HepG2 (cell line): ENCODE measurements around the gene XRCC3. TPM values are rescaled to one million over a fixed set of nuclear protein-coding genes. Genes with fewer than 3 reads are reported as not detected.
A peak's percentile ranks its signal among the peaks of the same experiment; 100 is the strongest.

Experiments
- ATAC-seq: fragments of 200-7000 bp; cut with Tn5 transposase; 3 replicates; pipeline ENCODE4 v1.9.1; 2020; ENCODE audit warnings: mild to moderate bottlenecking, moderate library complexity
- BruUV-seq: library from RNA; stranded (reverse); fragments of 400-500 nt; replicated peaks from 2 replicates; lab custom pipeline; 2021; lab: Mats Ljungman, UMichigan
- CTCF ChIA-PET: fragments of 300-600 bp; formaldehyde crosslinking; extraction: SDS; loops from one replicate; lab custom pipeline; 2021; ENCODE audit warnings: low total read pairs, inconsistent platforms, low intra/inter-chr PET ratio; lab: Yijun Ruan, JAX
- POLR2A ChIA-PET: fragments of 350-600 bp; sonication (Branson Sonifier 250); formaldehyde crosslinking; loops from one replicate; lab custom pipeline; 2020; ENCODE audit warnings: antibody characterized with exemption, inconsistent platforms; lab: Yijun Ruan, JAX
- DNase-seq: peaks from one replicate; pipeline ENCODE4 v3.0.0-alpha.2; 2015; ENCODE audit warnings: low spot score
- FAIRE-seq: peaks from 3 replicates; lab custom pipeline; 2011; peaks lifted over from hg19 to GRCh38; lab: Jason Lieb, UNC
- H2AFZ ChIP-seq: one replicate; pipeline ENCODE4 v1.6.1; 2011; ENCODE audit warnings: low read length, inconsistent platforms
- H3K27ac ChIP-seq: fragments of 300-600 bp; 3 replicates; pipeline ENCODE4 v1.8.0; 2011; ENCODE audit warnings: mixed run types, mild to moderate bottlenecking, mixed read lengths, low read length, inconsistent platforms; ENCODE audit not compliant: insufficient read depth; ENCODE audit errors: extremely low read length
- H3K27me3 ChIP-seq, 2 experiments: fragments of 200-600 bp in 1 of 2; 2 replicates in 1 of 2; 3 replicates in 1 of 2; pipeline versions ENCODE4 v1.6.0 to v1.8.0; 2011; ENCODE audit warnings: low read length in 2 of 2, mild to moderate bottlenecking in 2 of 2, moderate library complexity in 2 of 2, inconsistent platforms in 1 of 2; ENCODE audit not compliant: insufficient read depth in 2 of 2, control insufficient read depth in 1 of 2
- H3K36me3 ChIP-seq, 2 experiments: fragments of 200-600 bp in 1 of 2; replicated peaks in 1 of 2; 2 replicates in 1 of 2; 3 replicates in 1 of 2; pipeline versions ENCODE4 v1.5.1 to v1.8.0; 2011; ENCODE audit warnings: low read length in 2 of 2, inconsistent platforms in 1 of 2; ENCODE audit not compliant: insufficient read depth in 2 of 2, control insufficient read depth in 1 of 2
- H3K4me1 ChIP-seq: 2 replicates; pipeline ENCODE4 v1.5.1; 2012; ENCODE audit warnings: low read length, inconsistent platforms; ENCODE audit not compliant: insufficient read depth
- H3K4me2 ChIP-seq: 2 replicates; pipeline ENCODE4 v1.6.0; 2011; ENCODE audit warnings: low read depth, low read length, inconsistent platforms
- H3K4me3 ChIP-seq, 3 experiments: fragments of 200-600 bp in 1 of 3; sonication (generic), shearing (Covaris generic) in 1 of 3; replicated peaks in 1 of 3; 2 replicates each; pipeline ENCODE4 v1.5.1; 2011 to 2016; ENCODE audit warnings: low read length in 3 of 3, inconsistent platforms in 2 of 3, low read depth in 2 of 3, mild to moderate bottlenecking in 2 of 3, control low read depth in 1 of 3, mixed read lengths in 1 of 3; ENCODE audit not compliant: insufficient read depth in 1 of 3
- H3K79me2 ChIP-seq: one replicate; pipeline ENCODE4 v1.6.1; 2011; ENCODE audit warnings: low read length, inconsistent platforms; ENCODE audit not compliant: insufficient read depth
- H3K9ac ChIP-seq: 2 replicates; pipeline ENCODE4 v1.6.0; 2011; ENCODE audit warnings: mild to moderate bottlenecking, low read depth, low read length, inconsistent platforms; ENCODE audit not compliant: insufficient read depth
- H3K9me3 ChIP-seq: 2 replicates; pipeline ENCODE4 v1.5.1; 2012; ENCODE audit warnings: mild to moderate bottlenecking, low read length
- H4K20me1 ChIP-seq: 2 replicates; pipeline ENCODE4 v1.6.0; 2011; ENCODE audit warnings: inconsistent platforms, mild to moderate bottlenecking, low read length, moderate library complexity; ENCODE audit not compliant: insufficient read depth
- ARHGAP35 ChIP-seq: sonication (generic); formaldehyde crosslinking; IDR thresholded peaks from 2 replicates; pipeline ENCODE4 v1.9.0; 2022; ENCODE audit warnings: mild to moderate bottlenecking, inconsistent platforms, moderate library complexity, missing genetic modification reagents, borderline replicate concordance
- CEBPG ChIP-seq: IDR thresholded peaks from 2 replicates; pipeline ENCODE4 v1.6.1; 2016
- FOXJ3 ChIP-seq: sonication (generic); formaldehyde crosslinking; IDR thresholded peaks from 2 replicates; pipeline ENCODE4 v1.4.0; 2020; ENCODE audit warnings: missing genetic modification reagents, mild to moderate bottlenecking, borderline replicate concordance
- JUN ChIP-seq: sonication (generic); formaldehyde crosslinking; IDR thresholded peaks from 2 replicates; pipeline ENCODE4 v1.4.0; 2020; ENCODE audit warnings: mild to moderate bottlenecking, missing genetic modification reagents
- MXD3 ChIP-seq: IDR thresholded peaks from 2 replicates; pipeline ENCODE4 v1.6.1; 2016; ENCODE audit warnings: mild to moderate bottlenecking, missing biosample characterization, missing genetic modification reagents
- NFKBIZ ChIP-seq: IDR thresholded peaks from 2 replicates; pipeline ENCODE4 v1.6.1; 2018; ENCODE audit warnings: missing genetic modification reagents, missing compliant biosample characterization
- NR2F1 ChIP-seq, 2 experiments: fragments of 450-650 bp in 1 of 2; formaldehyde crosslinking in 1 of 2; IDR thresholded peaks; 2 replicates each; pipeline versions ENCODE4 v1.5.0 to v1.6.1; 2016 to 2020; ENCODE audit warnings: mild to moderate bottlenecking in 1 of 2, missing compliant biosample characterization in 1 of 2, missing genetic modification reagents in 1 of 2, moderate library complexity in 1 of 2
- RARA ChIP-seq: IDR thresholded peaks from 2 replicates; pipeline ENCODE4 v1.6.1; 2016; ENCODE audit warnings: missing genetic modification reagents, missing compliant biosample characterization
- SNAPC5 ChIP-seq: sonication (generic); formaldehyde crosslinking; IDR thresholded peaks from 2 replicates; pipeline ENCODE4 v1.8.1; 2023; ENCODE audit warnings: mild to moderate bottlenecking, missing genetic modification reagents, borderline replicate concordance
- SRSF9 ChIP-seq: fragments of 200-400 bp; formaldehyde crosslinking; IDR thresholded peaks from 2 replicates; pipeline ENCODE4 v1.6.1; 2018; ENCODE audit warnings: borderline replicate concordance, mild to moderate bottlenecking, low read depth, low read length; ENCODE audit not compliant: insufficient read depth, poor library complexity, severe bottlenecking
- ZFP82 ChIP-seq: sonication (generic); formaldehyde crosslinking; IDR thresholded peaks from 2 replicates; pipeline ENCODE4 v1.5.1; 2020; ENCODE audit warnings: mild to moderate bottlenecking, missing genetic modification reagents, borderline replicate concordance
- ZNF280D ChIP-seq: sonication (generic); formaldehyde crosslinking; IDR thresholded peaks from 2 replicates; pipeline ENCODE4 v1.5.1; 2020; ENCODE audit warnings: mild to moderate bottlenecking, missing genetic modification reagents
- ZNF329 ChIP-seq: sonication (generic); formaldehyde crosslinking; IDR thresholded peaks from 2 replicates; pipeline ENCODE4 v1.9.0; 2021; ENCODE audit warnings: low read depth, mild to moderate bottlenecking, missing genetic modification reagents
- ZNF367 ChIP-seq: sonication (generic); formaldehyde crosslinking; IDR thresholded peaks from 2 replicates; pipeline ENCODE4 v1.4.0; 2020; ENCODE audit warnings: missing genetic modification reagents, borderline replicate concordance
- ZNF501 ChIP-seq: sonication (generic); formaldehyde crosslinking; IDR thresholded peaks from 2 replicates; pipeline ENCODE4 v1.5.1; 2020; ENCODE audit warnings: mild to moderate bottlenecking, moderate library complexity, missing genetic modification reagents
- ZNF674 ChIP-seq: sonication (generic); formaldehyde crosslinking; IDR thresholded peaks from 2 replicates; pipeline ENCODE4 v1.5.0; 2020; ENCODE audit warnings: low read depth, mild to moderate bottlenecking, missing genetic modification reagents
- ZNF703 ChIP-seq: sonication (generic); formaldehyde crosslinking; IDR thresholded peaks from 2 replicates; pipeline ENCODE4 v1.5.1; 2020; ENCODE audit warnings: missing genetic modification reagents, mild to moderate bottlenecking, moderate library complexity, borderline replicate concordance
- ZNF776 ChIP-seq: sonication (generic); formaldehyde crosslinking; IDR thresholded peaks from 2 replicates; pipeline ENCODE4 v1.4.0; 2020; ENCODE audit warnings: mild to moderate bottlenecking, missing genetic modification reagents
- ZSCAN25 ChIP-seq: sonication (generic); formaldehyde crosslinking; IDR thresholded peaks from 2 replicates; pipeline ENCODE4 v1.8.0; 2022; ENCODE audit warnings: mild to moderate bottlenecking, missing genetic modification reagents
- WGBS: methylation state at CpG from one replicate; pipeline ENCODE4 v1.1.6; 2017; ENCODE audit warnings: low lambda C conversion rate; 5-methylcytosine and 5-hydroxymethylcytosine counted together
- in situ Hi-C: cut with HindIII; loops from 2 replicates; pipeline ENCODE4 v1.10.0; 2017; ENCODE audit warnings: low pct_unique_long_range_greater_than_20kb; ENCODE audit not compliant: extremely low pct_ligation_motif_present
- intact Hi-C: fragments of 100-400 bp; cut with micrococcal nuclease; formaldehyde crosslinking; loops from one replicate; pipeline ENCODE4 v1.10.0; 2022; ENCODE audit not compliant: unreplicated experiment
- polyA plus RNA-seq, 8 experiments: library from polyadenylated mRNA; depleted of rRNA in 3 of 8; stranded (reverse) in 7 of 8; unstranded in 1 of 8; fragments of >200 nt; fragmentation: Illumina TruSeq in 4 of 8; extraction: Trizol in 4 of 8; gene quantifications; 2 replicates each; pipeline versions ENCODE4 v1.2.1 to v1.2.3, GENCODE V29; 2011 to 2016; ENCODE audit warnings: low read depth in 4 of 8, missing spikeins in 1 of 8, mixed read lengths in 1 of 8; ENCODE audit not compliant: insufficient read depth in 1 of 8
- total RNA-seq, 5 experiments: library from RNA; depleted of rRNA; stranded (reverse); fragments of >200 nt; fragmentation: Illumina TruSeq; extraction: Trizol; gene quantifications; 2 replicates each; pipeline ENCODE4 v1.2.3, GENCODE V29; 2016; ENCODE audit warnings: low read depth in 1 of 5

Gene XRCC3
- total and polyA plus RNA-seq, 2 of the 13 experiments (the other 11 are each of a cell fraction or from before 2014, with no cell fraction given), result 5.4 to 25.8 TPM

- POLR2A ChIA-PET, result no interaction called here
Observed at GRCh38 chr14:103667671-103668070, 47.6 kb downstream of the XRCC3 start.

GRCh38 chr14:103663506-103663905, 51.7 kb downstream of the XRCC3 start:
- no peak overlapping the region for H2AFZ ChIP-seq
- H3K27ac ChIP-seq, result no peak overlapping the region
- FAIRE-seq, result no peak
- TF ChIP-seq NR2F1 (CRISPR knock-in tag; IDR thresholded peaks at IDR 0.05) (no peak), NFKBIZ (CRISPR knock-in tag) (no peak), SRSF9 (no peak), ZNF703 (CRISPR knock-in tag) (no peak), ZSCAN25 (CRISPR knock-in tag) (no peak), MXD3 (no peak), ZNF674 (CRISPR knock-in tag) (no peak), ZNF329 (CRISPR knock-in tag) (no peak), CEBPG (CRISPR knock-in tag) (no peak), ZNF280D (CRISPR knock-in tag) (no peak), SNAPC5 (CRISPR knock-in tag) (no peak), ARHGAP35 (CRISPR knock-in tag) (no peak)

More at GRCh38 chr14:103667671-103668070, 47.6 kb downstream of the XRCC3 start:
- Histone ChIP-seq H3K4me3 (no peak overlapping the region), H3K4me1 (no peaks in the 10 kb centered on the region), H3K27me3 (no peaks in the 10 kb centered on the region), H2AFZ (no peak overlapping the region), H3K27ac (no peak overlapping the region), H4K20me1 (no peaks in the 10 kb centered on the region; the same call in 1 of the 2 replicates), H3K79me2 (no peaks in the 10 kb centered on the region), H3K9me3 (no peaks in the 10 kb centered on the region), H3K36me3 (peaks cover 26 to 57% of the 10 kb centered on the region in 2 experiments; a peak in 4 of 5 replicates), H3K9ac (no peak overlapping the region), H3K4me2 (no peak overlapping the region)
- no peak for ATAC-seq
- CTCF ChIA-PET, result no interaction called here
- no peak for FAIRE-seq
- intact Hi-C loops, result no loop called here
- DNase-seq, result no peak
- 97% methylated on average over 4 of the region's 4 CpGs for WGBS
- no TSS peak for BruUV-seq
- in situ Hi-C loops, result no loop called here
- no peak for TF ChIP-seq ZNF367 (CRISPR knock-in tag)
- TF ChIP-seq ZNF501 (CRISPR knock-in tag), result no peak
- no peak for TF ChIP-seq ZNF776 (CRISPR knock-in tag)
- TF ChIP-seq RARA (CRISPR knock-in tag), result no peak
- no peak for TF ChIP-seq ZFP82 (CRISPR knock-in tag)
- TF ChIP-seq FOXJ3, result no peak
- no peak for TF ChIP-seq JUN
- no peak for TF ChIP-seq ZSCAN25 (CRISPR knock-in tag)

More at GRCh38 chr14:103663506-103663905, 51.7 kb downstream of the XRCC3 start:
- H3K4me3 ChIP-seq, result no peak overlapping the region
- no peak overlapping the region for H3K9ac ChIP-seq
- POLR2A ChIA-PET, result no interaction called here
- DNase-seq (no peak), ATAC-seq (no peak)
- no peaks in the 10 kb centered on the region for H3K4me1 ChIP-seq
- peaks cover 30 to 48% of the 10 kb centered on the region in 2 experiments for H3K36me3 ChIP-seq
- BruUV-seq, result TSS peak; percentile 19
- 94% methylated on average over 13 of the region's 13 CpGs for WGBS
- H3K27me3 ChIP-seq, result no peaks in the 10 kb centered on the region
- H4K20me1 ChIP-seq, result no peaks in the 10 kb centered on the region; the same call in 1 of the 2 replicates
- H3K79me2 ChIP-seq, result no peaks in the 10 kb centered on the region
- intact Hi-C loops, result no loop called here
- in situ Hi-C loops, result no loop called here
- no peak overlapping the region for H3K4me2 ChIP-seq
- CTCF ChIA-PET, result no interaction called here
- H3K9me3 ChIP-seq, result no peaks in the 10 kb centered on the region
